Subcutaneous abdominal adipose tissue (tissue), 5 donors: ENCODE measurements around the gene MAL.

Experiments used
- H3K27ac ChIP-seq: one replicate; pipeline ENCODE4 v1.7.0; 2013; ENCODE audit warnings: low read depth, mild to moderate bottlenecking, inconsistent platforms, low read length, moderate library complexity
- H3K27me3 ChIP-seq, 5 donors: one replicate each; pipeline ENCODE4 v1.7.0; 2013; ENCODE audit warnings: low read length in 5 of 5, inconsistent platforms in 1 of 5; ENCODE audit not compliant: control insufficient read depth in 5 of 5, insufficient read depth in 4 of 5
- H3K36me3 ChIP-seq, 5 donors: one replicate each; pipeline ENCODE4 v1.7.0; 2013; ENCODE audit warnings: low read length in 5 of 5; ENCODE audit not compliant: control insufficient read depth in 5 of 5, insufficient read depth in 5 of 5
- H3K4me1 ChIP-seq, 5 donors: one replicate each; pipeline ENCODE4 v1.7.0; 2013; ENCODE audit warnings: low read length in 5 of 5, mild to moderate bottlenecking in 3 of 5, moderate library complexity in 1 of 5; ENCODE audit not compliant: control insufficient read depth in 5 of 5, insufficient read depth in 5 of 5
- H3K4me3 ChIP-seq, 5 donors: one replicate each; pipeline ENCODE4 v1.7.0; 2013; ENCODE audit warnings: low read length in 5 of 5, low read depth in 1 of 5
- H3K9ac ChIP-seq, 5 donors: one replicate each; pipeline ENCODE4 v1.7.0; 2013; ENCODE audit warnings: low read length in 5 of 5, mild to moderate bottlenecking in 4 of 5, moderate library complexity in 3 of 5
- H3K9me3 ChIP-seq, 5 donors: one replicate each; pipeline ENCODE4 v1.7.0; 2013; ENCODE audit warnings: low read length in 5 of 5; ENCODE audit not compliant: control insufficient read depth in 5 of 5
- donor health status: healthy.
- donor health status: healthy.
- donor health status: healthy.
- donor health status: healthy.
- donor health status: healthy.

MAL gene

DNA sequence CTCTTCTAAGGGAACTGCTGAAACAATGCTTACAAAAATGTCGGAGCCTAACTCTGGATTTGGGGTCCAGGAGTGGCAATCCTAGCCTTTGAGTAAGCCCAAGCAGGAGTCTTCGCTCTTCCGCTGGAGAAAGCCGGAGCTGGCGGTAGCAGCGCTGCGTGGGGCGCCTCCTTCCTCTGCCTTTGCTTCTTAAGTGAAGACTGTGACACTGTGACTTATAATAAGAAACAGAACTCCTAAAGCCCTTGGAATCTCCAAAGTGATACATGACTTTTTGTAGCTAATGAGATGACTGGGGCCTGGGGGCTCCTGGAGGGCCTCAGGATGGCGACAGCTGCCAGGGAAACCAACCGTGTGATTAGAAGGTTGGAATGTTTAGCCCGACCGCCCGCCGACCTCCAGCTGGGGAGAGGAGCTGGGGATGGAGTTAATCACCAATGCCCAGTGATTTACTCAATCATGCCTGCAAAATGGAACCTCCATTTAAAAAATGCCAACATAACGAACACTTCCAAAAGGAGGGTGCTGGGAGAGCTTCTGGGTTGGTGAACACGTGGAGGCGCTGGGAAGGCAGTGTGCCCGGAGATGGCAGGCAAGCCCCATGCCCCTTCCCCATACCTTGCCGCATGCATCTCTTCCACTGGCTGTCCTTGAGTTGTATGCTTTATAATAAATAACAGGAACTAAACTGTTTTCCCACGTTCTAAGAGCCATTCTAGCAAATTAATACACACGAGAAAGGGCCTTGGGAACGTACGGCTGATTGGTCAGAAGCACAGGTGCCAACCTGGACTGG lies 29.0 kb upstream of the MAL start:
- H3K36me3 ChIP-seq: no peaks in the 10 kb centered on the region
- H3K9ac ChIP-seq: no peak overlapping the region
- H3K9me3 ChIP-seq: no peaks in the 10 kb centered on the region
- H3K4me1 ChIP-seq: peaks cover 0 to 3% (median 0%) of the 10 kb centered on the region in 5 donors
- no peak overlapping the region for H3K27ac ChIP-seq
- no peak overlapping the region for H3K4me3 ChIP-seq
- peaks cover 21 to 51% (median 44%) of the 10 kb centered on the region in 5 donors for H3K27me3 ChIP-seq

DNA sequence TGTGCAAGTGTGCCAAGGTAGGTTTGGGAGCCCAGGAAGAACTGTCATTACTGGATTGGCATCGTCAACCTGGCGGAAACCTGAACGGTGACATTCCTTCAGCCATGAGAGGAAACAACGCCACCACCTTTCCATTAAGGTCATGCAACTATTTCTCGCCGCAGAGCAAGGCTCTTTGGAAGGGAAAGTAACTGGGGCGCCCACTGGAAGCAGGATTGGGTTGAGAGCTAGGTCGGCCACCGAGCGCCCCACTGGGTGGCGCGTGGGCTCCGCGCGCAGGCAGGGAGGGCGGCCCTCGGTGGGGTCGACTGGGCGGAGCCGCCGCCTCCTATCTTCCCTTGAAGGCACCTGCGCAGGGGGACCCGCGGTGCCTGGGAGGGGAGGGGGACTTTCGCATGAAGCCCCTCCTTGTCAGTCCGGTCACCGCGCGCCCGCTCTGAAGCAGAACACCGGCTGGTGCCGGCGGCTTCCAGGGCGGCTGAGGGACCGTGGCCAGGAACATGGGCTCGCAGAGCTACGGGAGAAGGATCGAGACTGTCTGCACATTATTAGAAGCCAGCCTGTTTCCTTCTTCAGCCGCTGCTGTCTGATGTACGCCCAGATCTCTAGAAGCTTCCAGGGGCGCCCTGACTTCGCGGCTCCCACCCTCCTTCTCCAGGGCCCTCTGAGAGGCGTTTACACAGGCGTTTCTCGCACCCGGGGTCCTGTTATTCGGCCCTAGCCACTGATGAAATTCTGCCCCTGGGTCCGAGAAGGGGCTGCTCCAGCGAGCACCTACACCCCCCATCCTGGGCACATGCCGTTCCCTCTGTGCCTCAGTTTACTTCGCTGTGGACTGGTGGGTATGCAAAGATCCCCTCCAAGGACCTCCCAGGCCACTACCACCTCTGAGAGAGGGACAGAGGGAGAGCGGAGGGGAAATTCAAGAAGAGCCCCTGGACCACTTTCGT lies 27.3 kb upstream of the MAL start:
- Histone ChIP-seq H3K9ac (no peak overlapping the region), H3K9me3 (no peaks in the 10 kb centered on the region), H3K27ac (no peak overlapping the region), H3K36me3 (no peaks in the 10 kb centered on the region), H3K27me3 (peaks cover 21 to 51% (median 44%) of the 10 kb centered on the region in 5 donors), H3K4me1 (peaks cover 0 to 3% (median 0%) of the 10 kb centered on the region in 5 donors), H3K4me3 (no peak overlapping the region)

DNA sequence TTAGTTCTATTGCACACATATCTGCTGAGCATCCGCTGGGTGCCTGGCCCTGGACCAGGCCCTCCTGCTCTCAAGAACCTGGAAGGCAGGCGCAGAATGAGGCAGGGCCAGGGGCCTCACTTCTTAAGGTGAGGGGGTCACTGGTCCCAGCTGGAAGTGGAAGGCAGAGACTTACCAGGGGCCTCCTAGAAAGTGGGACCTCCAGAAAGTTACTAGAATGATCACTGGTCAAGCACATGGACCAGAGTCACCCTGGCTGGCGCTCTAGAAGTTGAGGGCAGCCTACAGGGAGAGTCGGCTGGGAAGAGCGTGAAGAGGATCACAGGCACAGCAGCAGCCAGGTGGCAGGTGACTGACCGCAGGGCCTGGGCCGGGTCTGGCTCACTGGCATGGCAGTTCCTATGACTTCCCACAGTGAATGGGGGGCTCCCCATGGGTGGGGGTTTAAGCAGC lies 26.1 kb upstream of the MAL start:
- H3K36me3 ChIP-seq: no peaks in the 10 kb centered on the region
- peaks cover 21 to 45% (median 38%) of the 10 kb centered on the region in 5 donors for H3K27me3 ChIP-seq
- no peak overlapping the region for H3K27ac ChIP-seq

GRCh38 chr2:95001051-95001562 lies 24.4 kb upstream of the MAL start:
- Histone ChIP-seq H3K27ac (no peak overlapping the region), H3K9me3 (no peaks in the 10 kb centered on the region), H3K27me3 (peaks cover 17 to 40% (median 33%) of the 10 kb centered on the region in 5 donors), H3K9ac (no peak overlapping the region), H3K4me1 (peaks cover 0 to 3% (median 0%) of the 10 kb centered on the region in 5 donors), H3K36me3 (no peaks in the 10 kb centered on the region), H3K4me3 (no peak overlapping the region)

More for the DNA sequence above, 26.1 kb upstream of the MAL start:
- no peak overlapping the region for H3K9ac ChIP-seq
- H3K4me1 ChIP-seq: peaks cover 0 to 3% (median 0%) of the 10 kb centered on the region in 5 donors
- no peaks in the 10 kb centered on the region for H3K9me3 ChIP-seq
- H3K4me3 ChIP-seq: no peak overlapping the region

GRCh38 chr2:95001701-95002100 lies 23.8 kb upstream of the MAL start:
- no peaks in the 10 kb centered on the region for H3K36me3 ChIP-seq
- no peak overlapping the region for H3K9ac ChIP-seq
- H3K27ac ChIP-seq: no peak overlapping the region
- H3K4me1 ChIP-seq: peaks cover 0 to 3% (median 0%) of the 10 kb centered on the region in 5 donors
- H3K9me3 ChIP-seq: no peaks in the 10 kb centered on the region
- H3K27me3 ChIP-seq: peaks cover 17 to 39% (median 30%) of the 10 kb centered on the region in 5 donors
- H3K4me3 ChIP-seq: no peak overlapping the region

DNA sequence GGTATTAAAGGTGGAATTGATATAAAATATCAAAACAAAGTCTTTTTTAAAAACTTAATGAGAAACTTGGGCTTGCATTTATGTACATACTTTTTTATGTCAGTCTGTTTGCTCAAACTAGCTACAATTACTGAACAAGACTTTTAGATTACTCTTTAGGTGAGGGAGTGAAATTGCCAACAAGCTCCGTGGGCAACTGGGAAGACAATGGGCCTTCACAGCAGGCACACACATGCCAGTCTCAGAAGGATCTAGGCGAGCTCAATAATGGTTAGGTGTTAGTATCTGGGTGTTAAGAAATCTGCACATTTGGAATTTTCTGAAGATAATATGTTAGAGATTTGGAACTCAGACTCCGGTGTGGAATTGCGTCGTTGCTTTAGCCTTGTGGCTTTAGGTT lies 23.0 kb upstream of the MAL start:
- Histone ChIP-seq H3K36me3 (no peaks in the 10 kb centered on the region), H3K27ac (no peak overlapping the region), H3K4me3 (no peak overlapping the region), H3K9ac (no peak overlapping the region), H3K27me3 (peaks cover 11 to 36% (median 22%) of the 10 kb centered on the region in 5 donors), H3K4me1 (no peaks in the 10 kb centered on the region), H3K9me3 (no peaks in the 10 kb centered on the region)

DNA sequence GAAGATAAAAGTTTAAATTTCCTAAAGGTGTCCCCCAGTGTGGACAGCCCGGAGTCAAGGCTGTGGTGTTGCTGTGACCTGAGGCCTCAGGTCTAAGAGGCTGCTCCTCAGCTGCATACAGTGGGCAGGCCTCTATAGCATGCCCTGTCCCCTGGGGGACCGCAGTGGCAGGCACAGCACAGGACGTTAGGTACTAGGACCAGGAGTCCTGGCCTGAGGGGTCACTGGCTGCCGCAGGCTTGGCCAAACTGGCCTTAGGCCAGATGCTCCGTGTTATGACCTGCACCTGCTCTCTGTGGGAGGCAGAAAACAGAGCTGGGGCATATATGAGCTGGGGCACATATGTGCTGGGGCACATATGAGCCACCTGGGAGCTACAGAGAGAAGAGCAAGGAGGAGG lies 21.2 kb upstream of the MAL start:
- Histone ChIP-seq H3K27ac (no peak overlapping the region), H3K4me1 (no peaks in the 10 kb centered on the region), H3K27me3 (peaks cover 0 to 27% (median 13%) of the 10 kb centered on the region in 5 donors), H3K9me3 (no peaks in the 10 kb centered on the region), H3K4me3 (no peak overlapping the region), H3K9ac (no peak overlapping the region), H3K36me3 (no peaks in the 10 kb centered on the region)

DNA sequence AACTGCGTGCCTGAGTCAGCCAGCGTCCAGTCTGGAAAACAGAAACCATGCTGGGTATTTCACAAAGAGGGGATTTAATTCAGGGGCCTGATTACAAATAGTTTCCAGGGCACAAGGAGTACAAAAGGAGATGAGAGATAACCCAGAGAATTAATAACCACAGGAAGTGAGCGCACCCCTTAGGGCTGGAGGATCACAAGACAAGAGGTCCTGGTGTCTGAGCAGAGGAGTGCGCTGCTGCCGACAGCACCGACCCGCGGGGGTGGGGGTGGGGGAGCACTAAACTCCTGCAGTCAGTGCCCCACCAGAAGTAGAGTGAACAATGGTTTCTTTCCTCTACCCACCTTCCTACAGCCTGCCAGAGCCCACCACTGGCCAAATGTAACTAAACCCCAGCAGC lies 20.8 kb upstream of the MAL start:
- H3K9ac ChIP-seq: no peak overlapping the region
- no peaks in the 10 kb centered on the region for H3K36me3 ChIP-seq
- no peaks in the 10 kb centered on the region for H3K4me1 ChIP-seq
- H3K27me3 ChIP-seq: peaks cover 0 to 26% (median 11%) of the 10 kb centered on the region in 5 donors
- no peak overlapping the region for H3K27ac ChIP-seq
- H3K4me3 ChIP-seq: no peak overlapping the region
- H3K9me3 ChIP-seq: no peaks in the 10 kb centered on the region

GRCh38 chr2:95005726-95006125 lies 19.8 kb upstream of the MAL start:
- Histone ChIP-seq H3K4me3 (no peak overlapping the region), H3K27me3 (peaks cover 0 to 20% (median 8%) of the 10 kb centered on the region in 5 donors), H3K9ac (no peak overlapping the region), H3K9me3 (no peaks in the 10 kb centered on the region), H3K4me1 (no peaks in the 10 kb centered on the region), H3K27ac (no peak overlapping the region), H3K36me3 (no peaks in the 10 kb centered on the region)
